GM12872 (cell line): Measurements from ENCODE around the gene TM9SF4.

Experiments
- CTCF ChIP-seq: IDR thresholded peaks from 3 replicates; pipeline ENCODE4 v1.5.1; 2011; ENCODE audit warnings: low read depth, mild to moderate bottlenecking, low read length, moderate library complexity; ENCODE audit not compliant: insufficient read depth

The TM9SF4 gene

DNA sequence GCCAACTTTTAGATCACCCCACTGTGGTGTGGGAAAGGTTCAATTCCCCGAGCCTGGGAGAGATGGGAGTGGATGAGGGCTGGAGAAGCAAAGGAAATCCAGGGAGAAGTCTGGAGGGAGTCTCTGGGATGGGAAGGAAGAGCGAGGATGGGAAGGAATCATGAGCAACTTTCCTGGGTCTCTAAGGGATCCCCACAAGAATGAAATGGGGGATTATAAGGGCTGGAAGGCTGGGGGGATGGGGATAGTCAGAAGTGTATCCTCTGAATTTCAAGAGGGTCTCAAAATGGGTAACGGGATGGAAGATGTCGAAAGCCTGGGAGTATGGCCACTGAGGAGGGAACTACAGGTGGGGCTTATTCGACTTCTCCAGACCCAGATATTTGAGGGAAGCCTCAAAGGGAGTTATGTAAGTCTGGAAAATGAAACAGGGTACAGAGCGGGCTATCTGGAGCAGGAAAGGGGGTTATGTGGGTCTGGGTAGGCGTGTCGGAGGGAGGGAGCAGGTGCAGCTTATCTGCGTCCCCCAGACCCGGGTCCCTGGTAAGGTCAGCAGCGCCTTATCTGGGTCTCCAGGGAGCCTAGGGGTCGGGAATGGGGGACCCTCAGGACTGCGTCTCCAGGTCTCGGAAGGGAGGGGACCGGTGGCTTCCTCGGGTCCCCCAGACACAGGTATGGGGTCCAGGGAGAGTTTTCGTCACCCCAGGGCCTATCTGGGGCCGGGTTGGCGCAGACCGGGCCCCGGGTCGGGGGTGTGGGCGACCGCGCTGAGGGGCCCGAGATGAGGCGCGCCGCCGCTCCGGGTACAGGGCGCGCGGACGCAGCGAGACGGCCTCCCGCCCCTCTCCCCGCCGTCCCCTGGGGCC, 97.5 kb downstream of the TM9SF4 start:
- no peak for TF ChIP-seq CTCF

GRCh38 chr20:32207626-32208498, 98.3 kb downstream of the TM9SF4 start, which contains the start of the genes PLAGL2 and POFUT1:
PLAGL2 (minus strand) TSS chr20:32207743; CDS start chr20:32202178, 5,565 bp downstream.
POFUT1 (plus strand) TSS chr20:32207880; CDS start chr20:32207942, 62 bp downstream.
- TF ChIP-seq CTCF, result peak; percentile 29; the same call in 1 of the 3 replicates

- TF ChIP-seq CTCF, result no peak
Observed at GRCh38 chr20:32208499-32209154, 99.1 kb downstream of the TM9SF4 start.

DNA sequence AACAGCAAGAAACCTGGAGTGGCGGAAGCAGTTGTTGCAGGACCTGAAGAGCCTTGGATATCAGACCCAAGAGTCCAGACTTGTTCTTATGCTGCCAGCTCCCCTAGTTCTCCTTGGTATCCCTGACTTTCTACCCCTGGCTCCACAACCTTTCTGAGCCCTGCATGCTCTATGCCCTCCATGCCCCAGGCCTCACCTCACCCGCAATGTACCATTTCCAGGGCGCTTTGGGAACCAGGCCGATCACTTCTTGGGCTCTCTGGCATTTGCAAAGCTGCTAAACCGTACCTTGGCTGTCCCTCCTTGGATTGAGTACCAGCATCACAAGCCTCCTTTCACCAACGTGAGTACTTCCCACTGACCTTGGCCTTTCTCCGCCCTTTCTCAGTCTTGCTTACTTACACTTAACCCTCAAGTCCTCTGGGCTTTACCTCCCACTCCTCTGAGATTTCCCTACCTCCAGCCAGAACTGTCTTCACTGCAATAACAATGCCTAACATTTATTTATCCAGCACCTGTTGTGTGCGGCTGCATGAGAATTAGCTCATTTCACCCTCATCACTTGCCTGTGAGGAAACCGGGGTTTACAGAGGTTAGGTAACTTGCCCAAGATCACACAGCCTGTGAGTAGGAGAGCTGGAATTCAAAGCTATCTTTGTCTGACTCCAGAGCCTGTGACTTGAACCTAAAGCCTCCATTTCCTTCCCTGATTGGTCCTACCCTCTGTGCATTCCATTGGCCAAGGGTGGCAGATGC, 100.5 kb downstream of the TM9SF4 start:
- TF ChIP-seq CTCF, result no peak

DNA sequence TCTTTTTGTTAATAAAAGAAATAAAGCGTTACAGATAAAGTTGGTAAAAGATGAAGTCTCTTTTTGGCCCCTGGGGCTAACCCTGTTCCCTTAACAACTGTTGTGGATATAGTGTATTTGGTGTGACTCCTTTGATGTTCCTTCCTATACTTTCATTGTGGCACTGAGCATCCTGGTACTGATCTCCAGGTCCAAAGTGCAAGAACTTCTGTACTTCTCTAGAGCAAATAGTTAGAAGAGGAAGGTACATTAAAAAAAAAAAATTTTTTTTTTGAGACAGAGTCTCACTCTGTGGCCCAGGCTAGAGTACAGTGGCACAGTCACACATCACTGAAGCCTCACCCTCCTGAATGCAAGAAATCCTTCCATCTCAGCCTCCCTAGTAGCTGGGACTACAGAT, 104.4 kb downstream of the TM9SF4 start:
- TF ChIP-seq CTCF, result no peak

- TF ChIP-seq CTCF, result no peak
Observed at GRCh38 chr20:32215147-32215546, 105.6 kb downstream of the TM9SF4 start.
